Stimulated activated memory B cell treated with anti-CD40 and anti-IgM and Interleukin-4, amounts not matched to agents 10 μg/mL and 1 μg/mL and 100 μg/mL, for 72 hours (primary cell): ENCODE measurements around the gene ANGPTL1.
"Not testable (repeated sequence)": the region's sequence is repeated elsewhere in the genome, so short reads cannot be mapped to it uniquely, and the experiment has no call there.

Source experiments
- ATAC-seq: fragments of 150-1000 bp; cut with Tn5 transposase; 2 replicates; pipeline ENCODE4 v1.10.0; 2021
- H3K27ac Mint-ChIP-seq: one replicate; pipeline ENCODE4 v1.8.0; 2022; ENCODE audit warnings: mild to moderate bottlenecking, mixed read lengths
- H3K27me3 Mint-ChIP-seq: one replicate; pipeline ENCODE4 v1.8.0; 2022; ENCODE audit warnings: mixed read lengths
- H3K36me3 Mint-ChIP-seq: one replicate; pipeline ENCODE4 v1.8.0; 2022; ENCODE audit warnings: mixed read lengths
- H3K4me1 Mint-ChIP-seq: one replicate; pipeline ENCODE4 v1.8.0; 2022; ENCODE audit warnings: mixed read lengths
- H3K4me3 Mint-ChIP-seq: one replicate; pipeline ENCODE4 v1.8.0; 2022; ENCODE audit warnings: mild to moderate bottlenecking, moderate library complexity, mixed read lengths
- H3K9me3 Mint-ChIP-seq: one replicate; pipeline ENCODE4 v1.8.0; 2022; ENCODE audit warnings: mixed read lengths

The ANGPTL1 gene

DNA sequence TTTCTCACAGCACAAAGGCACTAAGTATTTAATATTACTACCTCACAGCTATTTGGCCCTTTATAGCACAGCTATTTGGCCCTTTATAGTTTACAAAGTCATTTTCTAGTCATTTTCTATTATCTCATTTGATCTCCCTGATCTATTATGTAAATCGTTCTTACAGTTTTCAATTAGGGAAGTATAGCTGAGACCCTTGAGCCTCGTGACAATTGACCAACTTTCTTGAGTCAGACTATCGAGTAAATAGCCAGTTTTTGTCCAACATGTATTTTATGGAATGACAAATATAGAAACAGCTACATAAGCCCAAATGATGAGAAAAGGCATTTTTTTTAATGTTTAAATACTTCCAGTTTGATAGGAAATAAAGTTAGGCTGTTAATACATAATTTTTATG lies 7.0 kb upstream of the ANGPTL1 start:
- no peaks in the 10 kb centered on the region for H3K9me3 Mint-ChIP-seq
- H3K27ac Mint-ChIP-seq, result no peak overlapping the region
- H3K36me3 Mint-ChIP-seq, result peaks cover 23% of the 10 kb centered on the region
- no peak overlapping the region for H3K4me3 Mint-ChIP-seq
- H3K27me3 Mint-ChIP-seq, result no peaks in the 10 kb centered on the region
- no peak for ATAC-seq
- peaks cover 7% of the 10 kb centered on the region for H3K4me1 Mint-ChIP-seq

DNA sequence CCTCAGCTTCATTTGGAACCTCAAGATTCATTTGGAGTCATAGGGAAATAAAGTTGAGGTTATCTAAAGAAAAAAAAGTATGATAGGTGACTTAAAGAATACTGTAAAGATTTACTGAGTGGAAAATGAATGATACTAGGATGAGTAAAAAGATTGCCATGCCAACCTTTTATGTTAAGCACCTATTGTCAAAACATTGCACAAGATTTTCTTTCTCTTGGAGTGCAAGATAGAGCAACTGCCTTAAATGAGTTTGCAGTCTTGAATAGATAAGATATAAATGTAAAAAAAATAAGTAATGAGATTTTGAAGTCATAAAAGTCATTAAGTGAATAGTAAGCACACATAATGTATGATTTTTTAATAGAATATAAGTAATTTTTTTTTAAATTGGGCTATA lies 5.1 kb upstream of the ANGPTL1 start:
- Mint-ChIP-seq H3K27me3 (no peaks in the 10 kb centered on the region), H3K36me3 (peaks cover 23% of the 10 kb centered on the region), H3K27ac (peak overlapping the region; percentile 69), H3K4me1 (peaks cover 23% of the 10 kb centered on the region), H3K4me3 (no peak overlapping the region), H3K9me3 (no peaks in the 10 kb centered on the region)
- ATAC-seq, result no peak

DNA sequence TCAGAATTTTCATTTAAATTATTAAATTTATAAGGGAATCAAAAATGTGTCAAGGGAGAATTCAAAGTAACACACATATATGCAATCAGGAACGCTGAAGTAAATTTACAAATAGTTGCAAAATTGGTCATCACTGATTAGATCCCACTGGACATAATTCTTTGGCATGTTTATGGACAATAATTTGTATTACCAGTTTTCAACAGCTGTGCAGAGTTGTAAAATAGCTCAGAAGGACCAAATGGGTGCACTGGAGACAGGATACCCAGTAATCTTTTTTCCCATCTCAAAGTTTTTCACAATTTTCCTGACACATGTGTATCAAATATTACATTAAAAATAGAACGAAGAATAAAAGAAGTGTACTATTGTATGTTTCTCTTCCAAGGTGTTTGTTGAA lies 4.1 kb upstream of the ANGPTL1 start:
- Mint-ChIP-seq H3K4me3 (no peak overlapping the region), H3K27ac (peak overlapping the region; percentile 69), H3K27me3 (no peaks in the 10 kb centered on the region), H3K9me3 (no peaks in the 10 kb centered on the region), H3K36me3 (peaks cover 21% of the 10 kb centered on the region), H3K4me1 (peaks cover 26% of the 10 kb centered on the region)
- ATAC-seq, result no peak

DNA sequence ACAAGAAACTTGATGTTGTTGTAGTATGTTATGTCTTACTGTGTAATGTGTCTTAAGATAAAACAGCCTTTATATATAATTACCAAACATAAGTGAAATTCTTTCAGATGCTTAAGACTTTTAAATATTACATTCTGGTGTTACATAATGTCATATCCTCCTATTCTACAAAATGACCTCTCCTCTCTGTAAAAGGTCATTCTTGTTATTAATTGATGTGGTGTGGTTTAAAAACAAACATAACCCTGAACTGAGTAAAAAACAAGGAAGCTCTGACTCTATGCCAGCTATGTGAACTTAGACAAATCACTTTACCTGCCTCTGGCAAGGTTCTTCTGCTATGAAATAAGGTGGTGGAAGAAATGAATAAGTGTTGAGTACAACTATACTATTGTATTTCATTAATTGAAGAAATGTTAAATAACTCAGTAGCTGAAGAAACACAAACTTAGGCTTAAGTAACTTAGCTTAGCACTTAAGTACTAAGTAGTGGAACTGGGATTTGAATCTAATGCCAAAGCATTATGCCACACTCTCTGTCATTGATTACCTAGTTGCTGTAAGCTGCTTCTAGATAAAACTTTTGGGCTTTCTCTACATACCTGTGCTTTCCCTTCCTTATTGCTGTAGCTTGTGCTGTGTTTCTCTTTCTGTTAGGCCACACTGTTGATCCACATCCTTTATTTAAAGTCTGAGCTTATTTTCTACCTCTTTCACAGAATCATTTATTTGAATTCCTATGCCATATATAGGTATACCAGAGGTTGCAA lies 859 bp upstream of the ANGPTL1 start:
- Mint-ChIP-seq H3K9me3 (no peaks in the 10 kb centered on the region), H3K4me1 (peaks cover 38% of the 10 kb centered on the region), H3K36me3 (peaks cover 14% of the 10 kb centered on the region), H3K4me3 (no peak overlapping the region), H3K27me3 (no peaks in the 10 kb centered on the region), H3K27ac (peak overlapping the region; percentile 52)
- ATAC-seq, result peak; percentile 36

DNA sequence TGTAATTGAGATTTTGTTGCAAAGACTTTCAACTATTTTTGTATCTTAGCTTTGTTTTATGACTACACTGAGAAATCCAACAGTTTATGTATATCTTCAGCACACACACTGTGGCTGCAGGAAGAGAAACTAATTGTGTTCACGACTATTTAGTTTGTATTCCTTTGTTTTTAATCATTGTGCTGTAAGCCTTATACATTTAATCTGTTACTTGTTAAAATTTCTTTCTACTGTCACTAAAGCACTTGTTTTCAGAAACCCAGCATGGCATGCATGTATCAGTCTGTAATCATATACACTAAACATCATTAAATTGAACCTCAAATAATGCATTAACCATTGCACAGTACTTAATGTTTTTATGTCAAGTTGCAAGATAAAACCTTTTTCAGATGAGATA lies 656 bp downstream of the ANGPTL1 start:
- ATAC-seq, result no peak
- Mint-ChIP-seq H3K4me3 (no peak overlapping the region), H3K27ac (no peak overlapping the region), H3K9me3 (no peaks in the 10 kb centered on the region), H3K36me3 (peaks cover 19% of the 10 kb centered on the region), H3K4me1 (peaks cover 47% of the 10 kb centered on the region), H3K27me3 (no peaks in the 10 kb centered on the region)

DNA sequence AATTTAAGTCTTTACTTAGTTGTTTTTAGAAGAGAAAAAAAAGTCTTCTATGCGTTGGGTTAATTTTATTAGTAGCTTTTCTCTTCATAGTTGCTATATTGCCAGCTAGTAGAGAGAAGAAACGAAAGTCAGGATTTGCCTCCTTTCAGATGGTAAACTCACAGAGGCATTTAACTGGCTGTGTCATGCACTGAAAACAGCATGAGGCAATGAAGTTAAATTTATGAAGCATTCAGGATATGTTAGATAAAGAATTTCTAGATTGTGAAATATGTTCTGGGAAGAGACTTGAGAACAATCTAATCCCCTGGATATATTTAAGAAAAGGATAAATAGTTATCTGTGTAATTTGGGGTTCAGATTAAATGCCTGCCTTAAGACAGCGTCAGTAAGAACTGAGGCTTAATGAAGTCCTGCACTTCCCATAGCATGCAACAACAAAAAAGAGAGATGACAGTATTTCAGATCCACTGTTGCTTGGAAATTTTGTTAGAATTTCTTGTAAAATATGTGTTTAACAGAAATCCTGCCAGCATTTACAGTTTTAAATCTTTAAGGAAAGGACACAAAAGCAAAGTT lies 1.7 kb downstream of the ANGPTL1 start:
- Mint-ChIP-seq H3K27me3 (no peaks in the 10 kb centered on the region), H3K4me1 (peaks cover 58% of the 10 kb centered on the region), H3K27ac (no peak overlapping the region), H3K4me3 (no peak overlapping the region), H3K36me3 (peaks cover 22% of the 10 kb centered on the region), H3K9me3 (no peaks in the 10 kb centered on the region)
- no peak for ATAC-seq

DNA sequence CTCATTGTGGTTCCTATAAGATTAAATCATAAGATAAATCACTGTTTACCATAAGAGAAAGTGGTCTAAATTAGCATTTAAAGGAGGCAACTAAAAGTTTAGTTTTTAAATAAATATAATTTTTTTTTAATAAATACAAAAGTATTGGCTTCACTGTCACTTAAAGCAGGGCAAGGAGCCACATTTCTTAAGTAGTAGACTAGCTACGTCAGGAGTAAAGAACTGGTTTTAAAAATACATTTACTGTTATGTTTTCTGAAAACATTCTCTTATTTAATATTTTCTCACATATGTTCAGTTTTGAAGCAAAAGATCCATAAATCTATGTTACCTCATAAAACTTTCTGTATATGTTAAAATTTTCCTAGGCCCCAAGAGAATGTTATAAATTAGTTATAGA lies 2.2 kb downstream of the ANGPTL1 start:
- Mint-ChIP-seq H3K36me3 (peaks cover 23% of the 10 kb centered on the region), H3K27me3 (no peaks in the 10 kb centered on the region), H3K9me3 (no peaks in the 10 kb centered on the region), H3K27ac (no peak overlapping the region), H3K4me3 (no peak overlapping the region), H3K4me1 (peaks cover 63% of the 10 kb centered on the region)
- ATAC-seq, result no peak

DNA sequence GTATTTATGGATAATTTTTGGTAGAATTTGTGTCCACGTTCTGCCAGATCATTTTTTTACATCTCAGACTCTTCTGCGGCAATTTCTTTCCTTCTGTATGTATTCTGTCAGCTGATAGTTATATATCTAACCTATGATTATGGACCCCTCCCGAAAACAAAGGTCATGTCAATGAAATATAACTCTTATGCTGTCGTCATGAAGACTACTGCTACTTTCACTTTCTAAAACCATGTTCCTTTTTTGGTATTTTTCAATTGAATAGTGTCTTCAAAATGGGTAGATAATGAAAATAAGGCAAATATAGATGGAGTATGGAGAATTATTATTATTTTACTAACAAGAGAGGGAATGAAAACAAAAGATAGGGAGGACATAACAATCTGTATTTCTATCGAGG lies 3.2 kb downstream of the ANGPTL1 start:
- Mint-ChIP-seq H3K9me3 (no peaks in the 10 kb centered on the region), H3K36me3 (peaks cover 21% of the 10 kb centered on the region), H3K27me3 (no peaks in the 10 kb centered on the region), H3K27ac (peak overlapping the region; percentile 86), H3K4me1 (peaks cover 69% of the 10 kb centered on the region), H3K4me3 (peak overlapping the region; percentile 57)
- no peak for ATAC-seq

DNA sequence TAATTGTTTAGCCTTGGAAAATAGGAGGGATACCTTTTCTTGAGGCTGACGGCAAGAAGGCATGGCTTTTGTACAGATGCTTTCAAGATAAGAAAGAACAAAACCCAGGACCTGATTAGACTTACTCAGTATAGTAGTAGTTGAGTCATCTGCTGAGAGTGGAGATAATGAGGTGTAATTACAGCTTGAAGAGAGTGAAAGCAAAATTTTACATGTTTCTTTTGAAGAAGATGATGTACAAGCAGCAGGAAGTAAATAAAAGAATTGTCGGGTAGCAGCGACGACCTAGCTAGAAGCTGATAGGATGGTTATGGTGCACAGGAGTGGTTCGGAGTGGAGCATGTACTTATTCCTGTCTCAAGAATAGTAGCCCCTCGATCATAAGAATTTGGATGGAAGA lies 6.6 kb downstream of the ANGPTL1 start:
- no peaks in the 10 kb centered on the region for H3K9me3 Mint-ChIP-seq
- peak overlapping the region; percentile 32 for H3K4me3 Mint-ChIP-seq
- no peak for ATAC-seq
- H3K27me3 Mint-ChIP-seq, result no peaks in the 10 kb centered on the region
- peaks cover 38% of the 10 kb centered on the region for H3K36me3 Mint-ChIP-seq
- H3K27ac Mint-ChIP-seq, result peak overlapping the region; percentile 77
- H3K4me1 Mint-ChIP-seq, result peaks cover 66% of the 10 kb centered on the region

DNA sequence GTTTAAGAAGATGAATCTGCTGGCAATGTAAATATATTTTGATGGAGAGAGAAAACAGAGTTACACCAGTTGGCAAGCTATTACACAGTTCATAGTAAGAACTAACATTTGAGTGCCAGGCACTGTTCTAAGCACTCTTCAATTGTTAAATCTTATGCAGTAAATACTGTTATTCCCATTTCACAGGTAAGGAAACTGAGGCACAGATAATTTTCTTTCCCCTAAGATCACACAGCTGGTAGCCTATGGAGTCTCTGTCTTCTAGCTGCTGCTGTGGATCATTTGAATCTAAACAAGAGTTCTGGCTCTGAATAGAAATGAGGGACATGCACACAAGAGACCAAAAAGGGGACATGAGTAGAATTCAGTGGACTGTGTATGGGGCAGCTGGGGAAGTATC lies 8.0 kb downstream of the ANGPTL1 start:
- no peak for ATAC-seq
- peaks cover 65% of the 10 kb centered on the region for H3K4me1 Mint-ChIP-seq
- H3K27me3 Mint-ChIP-seq, result no peaks in the 10 kb centered on the region
- no peaks in the 10 kb centered on the region for H3K9me3 Mint-ChIP-seq
- peak overlapping the region; percentile 77 for H3K27ac Mint-ChIP-seq
- H3K36me3 Mint-ChIP-seq, result peaks cover 38% of the 10 kb centered on the region
- H3K4me3 Mint-ChIP-seq, result no peak overlapping the region

DNA sequence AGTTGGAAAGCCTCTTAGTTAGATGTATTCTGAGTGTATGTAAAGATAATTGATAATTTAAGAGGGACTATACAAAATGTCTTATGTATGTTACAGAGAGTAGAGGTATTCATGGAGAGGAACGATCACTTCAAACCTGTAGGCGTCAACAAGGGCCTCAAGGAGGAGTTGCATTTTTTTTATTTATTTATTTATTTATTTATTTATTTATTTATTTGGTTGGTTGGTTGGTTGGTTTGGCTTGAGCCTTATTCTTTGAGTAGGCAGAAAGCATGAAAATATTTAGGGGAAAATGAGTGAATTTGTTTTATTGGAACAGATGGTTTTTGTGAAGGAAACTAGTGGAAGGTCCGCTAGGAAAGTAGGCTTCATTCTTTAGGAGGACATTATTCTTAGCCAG lies 8.5 kb downstream of the ANGPTL1 start:
- Mint-ChIP-seq H3K4me1 (peaks cover 60% of the 10 kb centered on the region), H3K27me3 (no peaks in the 10 kb centered on the region), H3K4me3 (no peak overlapping the region), H3K27ac (peak overlapping the region; percentile 77), H3K9me3 (no peaks in the 10 kb centered on the region), H3K36me3 (peaks cover 38% of the 10 kb centered on the region)
- no peak for ATAC-seq

DNA sequence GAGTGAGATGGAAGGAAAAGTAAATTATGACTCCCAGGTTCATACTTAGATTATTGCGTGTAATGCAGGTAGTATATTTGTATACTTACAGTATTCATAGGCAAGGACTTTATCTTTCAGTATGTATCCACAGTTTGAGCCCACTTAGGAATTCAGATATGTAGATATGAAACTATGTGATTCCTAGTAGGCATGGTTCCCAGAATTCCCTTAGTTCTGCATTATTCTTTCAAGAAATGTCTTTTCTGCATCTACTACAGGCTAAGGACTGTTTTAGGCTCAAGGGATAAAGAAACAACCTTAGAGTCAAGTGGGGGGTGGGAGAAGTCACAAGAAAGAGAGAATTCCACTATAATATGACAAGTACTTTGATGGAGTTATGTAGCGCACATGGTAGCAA lies 13.8 kb downstream of the ANGPTL1 start:
- H3K27ac Mint-ChIP-seq, result no peak overlapping the region
- H3K4me1 Mint-ChIP-seq, result peaks cover 19% of the 10 kb centered on the region
- peaks cover 21% of the 10 kb centered on the region for H3K36me3 Mint-ChIP-seq
- ATAC-seq, result no peak
- no peak overlapping the region for H3K4me3 Mint-ChIP-seq
- H3K9me3 Mint-ChIP-seq, result no peaks in the 10 kb centered on the region
- no peaks in the 10 kb centered on the region for H3K27me3 Mint-ChIP-seq

DNA sequence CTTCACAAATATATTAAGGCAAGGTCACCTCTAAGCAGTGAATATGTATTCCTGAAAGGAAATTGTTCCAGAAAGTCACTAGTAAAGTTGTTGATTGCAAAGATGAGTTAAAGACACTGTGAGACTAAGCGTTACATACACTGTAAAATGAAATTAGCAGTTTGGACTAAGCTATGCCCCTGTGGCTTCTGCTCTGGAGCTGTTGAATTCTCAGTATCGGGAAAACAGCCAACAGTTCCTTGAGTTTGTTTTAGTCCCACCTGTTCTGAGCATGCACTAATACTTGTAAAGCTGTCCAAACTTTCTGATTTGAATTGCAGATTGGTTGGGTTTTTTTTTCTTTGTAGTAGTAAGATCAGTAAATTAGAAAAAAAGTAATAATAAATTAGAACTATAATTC lies 21.0 kb downstream of the ANGPTL1 start:
- Mint-ChIP-seq H3K27ac (no peak overlapping the region), H3K36me3 (peaks cover 20% of the 10 kb centered on the region), H3K9me3 (no peaks in the 10 kb centered on the region), H3K27me3 (no peaks in the 10 kb centered on the region), H3K4me1 (peaks cover 10% of the 10 kb centered on the region), H3K4me3 (no peak overlapping the region)
- ATAC-seq, result no peak

DNA sequence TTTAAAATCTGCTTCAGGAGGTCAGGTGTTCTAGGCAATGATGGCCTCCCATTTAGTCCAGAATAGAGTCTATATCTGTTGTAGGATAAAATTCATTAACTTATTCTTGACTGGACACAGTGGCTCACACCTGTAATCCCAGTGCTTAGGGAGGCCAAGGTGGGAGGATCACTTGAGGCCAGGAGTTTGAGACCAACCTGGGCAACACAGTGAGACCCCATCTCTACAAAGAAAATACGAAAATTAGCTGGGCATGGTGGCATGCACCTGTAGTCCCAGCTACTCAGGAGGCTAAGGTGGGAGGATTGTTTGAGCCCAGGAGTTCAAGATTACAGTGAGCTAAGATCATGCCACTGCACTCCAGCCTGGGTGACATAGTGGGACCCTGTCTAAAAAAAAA lies 23.0 kb downstream of the ANGPTL1 start:
- H3K4me1 Mint-ChIP-seq, H3K27ac Mint-ChIP-seq, H3K4me3 Mint-ChIP-seq, H3K27me3 Mint-ChIP-seq, ATAC-seq, H3K9me3 Mint-ChIP-seq: not testable (repeated sequence)
- H3K36me3 Mint-ChIP-seq, result peaks cover 20% of the 10 kb centered on the region

DNA sequence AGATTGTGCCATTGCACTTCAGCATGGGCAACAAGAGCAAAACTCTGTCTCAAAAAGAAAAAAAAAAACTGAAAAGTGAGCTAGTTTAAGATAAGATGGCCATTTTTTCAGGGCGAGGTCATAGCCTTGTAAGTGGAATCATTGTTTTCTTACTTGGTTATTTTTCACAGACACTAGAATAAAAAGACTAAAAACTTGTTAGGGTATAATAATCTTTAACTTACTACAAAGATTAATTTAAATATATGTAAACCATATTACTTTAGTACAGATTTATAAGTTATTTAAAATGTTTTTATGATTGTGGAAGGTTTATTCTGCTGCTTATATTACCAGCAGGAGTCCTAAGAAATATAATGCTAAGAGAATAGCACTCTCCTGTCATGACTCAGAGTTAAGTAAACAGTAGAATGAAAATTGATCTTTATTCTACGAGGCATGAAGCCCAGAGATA lies 23.5 kb downstream of the ANGPTL1 start:
- no peak for ATAC-seq
- no peak overlapping the region for H3K27ac Mint-ChIP-seq
- no peak overlapping the region for H3K4me3 Mint-ChIP-seq
- no peaks in the 10 kb centered on the region for H3K9me3 Mint-ChIP-seq
- H3K36me3 Mint-ChIP-seq, result peaks cover 16% of the 10 kb centered on the region
- no peaks in the 10 kb centered on the region for H3K27me3 Mint-ChIP-seq
- peaks cover 6% of the 10 kb centered on the region for H3K4me1 Mint-ChIP-seq

DNA sequence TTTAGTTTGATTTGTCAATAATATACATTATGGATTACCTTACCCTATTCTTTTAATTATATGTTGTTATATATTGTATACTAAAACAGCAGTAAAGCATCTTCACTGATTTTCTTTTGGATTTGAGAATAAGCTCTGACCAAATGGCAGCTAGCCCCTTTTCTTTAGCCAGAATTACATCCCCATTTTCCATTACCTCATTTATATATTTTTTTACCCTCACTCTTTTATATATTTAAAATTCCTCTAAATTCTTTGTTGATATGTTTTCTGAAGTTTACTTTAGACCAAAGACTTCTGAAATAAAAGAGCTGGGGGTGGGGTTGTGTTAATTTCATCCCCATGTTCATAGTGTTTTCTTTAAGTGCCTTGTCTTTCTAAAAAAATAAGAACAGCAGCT lies 24.6 kb downstream of the ANGPTL1 start:
- Mint-ChIP-seq H3K4me1 (no peaks in the 10 kb centered on the region), H3K9me3 (no peaks in the 10 kb centered on the region), H3K27me3 (no peaks in the 10 kb centered on the region), H3K36me3 (peaks cover 8% of the 10 kb centered on the region), H3K27ac (no peak overlapping the region), H3K4me3 (no peak overlapping the region)
- no peak for ATAC-seq
